ENCODE results near the gene CAMK2D.

CAMK2D gene

GRCh38 chr4:113635739-113636437 lies 125.7 kb downstream of the CAMK2D start:
- ChIA-PET CTCF (interaction anchor here (1.2 to 1.8 kb wide), 4 partner anchors 8 to 241 kb away, joined by 3 to 5 read pairs (median 4); no protein-coding TSS in a partner anchor), POLR2A (interaction anchor here (0.7 kb wide), 1 partner anchor 49 kb away, joined by 3 read pairs; no protein-coding TSS in a partner anchor)
- peak; percentile 63 for DNase-seq (ENCODE audit: low read depth, low spot score)
- no peak overlapping the region for H3K4me3 ChIP-seq (ENCODE audit: low read depth, low read length)
- TF ChIP-seq CTCF (IDR thresholded peaks at IDR 0.05; ENCODE audit: insufficient read depth, low read length, missing control alignments) = no peak

- ChIA-PET POLR2A (no interaction called here), CTCF (interaction anchor here (1.8 kb wide), 1 partner anchor 10 kb away, joined by 4 read pairs; no protein-coding TSS in a partner anchor)
- H3K4me3 ChIP-seq (ENCODE audit: low read depth, low read length) = no peak overlapping the region
- no peak for TF ChIP-seq CTCF (IDR thresholded peaks at IDR 0.05; ENCODE audit: insufficient read depth, low read length, missing control alignments)
- no peak for DNase-seq (ENCODE audit: low read depth, low spot score)
These were observed 127.2 kb downstream of the CAMK2D start for GRCh38 chr4:113634081-113634969.

DNA sequence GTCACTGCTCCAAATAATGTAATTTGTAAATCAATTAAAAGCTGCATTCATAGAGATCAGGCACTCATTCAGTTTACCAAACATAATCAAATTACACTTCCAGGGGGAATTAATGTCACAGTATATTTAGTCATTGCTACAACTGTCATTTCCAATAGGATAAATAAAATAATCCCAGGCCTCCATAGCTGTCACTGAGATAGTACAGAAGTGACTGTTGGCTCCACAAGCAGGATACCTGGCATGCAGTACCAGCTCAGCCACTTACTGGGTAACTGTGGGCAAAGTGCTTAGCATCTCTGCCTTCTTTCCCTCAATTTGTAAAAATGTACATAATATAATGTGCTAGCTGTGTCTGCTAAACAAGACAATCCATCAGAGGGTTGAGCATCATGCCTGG lies 128.1 kb downstream of the CAMK2D start:
- ChIA-PET CTCF (no interaction called here), POLR2A (no interaction called here)

GRCh38 chr4:113628711-113629110 lies 132.8 kb downstream of the CAMK2D start:
- CTCF ChIA-PET = interaction anchor here (0.6 kb wide), 1 partner anchor 10 kb away, joined by 3 read pairs; no protein-coding TSS in a partner anchor
- H3K4me3 ChIP-seq (ENCODE audit: low read depth, low read length) = no peak overlapping the region
- no peak for TF ChIP-seq CTCF (IDR thresholded peaks at IDR 0.05; ENCODE audit: insufficient read depth, low read length, missing control alignments)
- DNase-seq (ENCODE audit: low read depth, low spot score) = no peak
- POLR2A ChIA-PET = no interaction called here

More for the DNA sequence above, 128.1 kb downstream of the CAMK2D start:
- no peak for DNase-seq (ENCODE audit: low read depth, low spot score)
- no peak for TF ChIP-seq CTCF (IDR thresholded peaks at IDR 0.05; ENCODE audit: insufficient read depth, low read length, missing control alignments)
- no peak overlapping the region for H3K4me3 ChIP-seq (ENCODE audit: low read depth, low read length)

- POLR2A ChIA-PET = no interaction called here
- TF ChIP-seq CTCF (IDR thresholded peaks at IDR 0.05; ENCODE audit: insufficient read depth, low read length, missing control alignments) = no peak
These were observed 134.2 kb downstream of the CAMK2D start for GRCh38 chr4:113627321-113627720.

DNA sequence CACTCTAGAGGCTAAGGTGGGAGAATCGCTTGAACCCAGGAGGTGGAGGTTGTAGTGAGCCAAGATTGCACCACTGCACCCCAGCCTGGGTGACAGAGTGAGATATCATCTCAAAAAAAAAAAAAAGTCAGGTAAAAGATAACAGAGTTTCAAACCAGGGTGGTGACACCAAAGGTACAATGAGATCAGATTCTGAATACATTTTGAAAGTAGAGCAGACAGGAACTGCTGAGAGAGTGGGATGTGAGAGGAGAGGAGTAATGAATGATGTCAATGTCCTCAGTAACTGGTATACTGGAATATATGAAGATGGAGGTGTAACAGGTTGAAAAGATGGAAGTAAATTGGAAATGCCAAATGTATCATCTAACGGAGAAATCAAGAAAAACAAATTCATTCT lies 135.6 kb downstream of the CAMK2D start:
- ChIA-PET POLR2A (no interaction called here), CTCF (no interaction called here)
- TF ChIP-seq CTCF (IDR thresholded peaks at IDR 0.05; ENCODE audit: insufficient read depth, low read length, missing control alignments) = no peak
- DNase-seq (ENCODE audit: low read depth, low spot score) = no peak
- no peak overlapping the region for H3K4me3 ChIP-seq (ENCODE audit: low read depth, low read length)

More at GRCh38 chr4:113627321-113627720, 134.2 kb downstream of the CAMK2D start:
- CTCF ChIA-PET = no interaction called here
- no peak overlapping the region for H3K4me3 ChIP-seq (ENCODE audit: low read depth, low read length)
- no peak for DNase-seq (ENCODE audit: low read depth, low spot score)
